Stomach (tissue), 4 donors: ENCODE measurements around the gene VPS52.

Experiments
- POLR2A ChIP-seq, 4 donors: fragments of 450-650 bp; IDR thresholded peaks; one replicate each; pipeline ENCODE4 v1.6.1; 2016; ENCODE audit warnings: antibody characterized with exemption in 4 of 4, control low read depth in 2 of 4, mild to moderate bottlenecking in 1 of 4, moderate library complexity in 1 of 4
- POLR2AphosphoS5 ChIP-seq, 3 donors: sonication (generic); formaldehyde crosslinking; IDR thresholded peaks; one replicate each; pipeline ENCODE4 v1.6.1; 2016; ENCODE audit warnings: antibody characterized with exemption in 3 of 3

DNA sequence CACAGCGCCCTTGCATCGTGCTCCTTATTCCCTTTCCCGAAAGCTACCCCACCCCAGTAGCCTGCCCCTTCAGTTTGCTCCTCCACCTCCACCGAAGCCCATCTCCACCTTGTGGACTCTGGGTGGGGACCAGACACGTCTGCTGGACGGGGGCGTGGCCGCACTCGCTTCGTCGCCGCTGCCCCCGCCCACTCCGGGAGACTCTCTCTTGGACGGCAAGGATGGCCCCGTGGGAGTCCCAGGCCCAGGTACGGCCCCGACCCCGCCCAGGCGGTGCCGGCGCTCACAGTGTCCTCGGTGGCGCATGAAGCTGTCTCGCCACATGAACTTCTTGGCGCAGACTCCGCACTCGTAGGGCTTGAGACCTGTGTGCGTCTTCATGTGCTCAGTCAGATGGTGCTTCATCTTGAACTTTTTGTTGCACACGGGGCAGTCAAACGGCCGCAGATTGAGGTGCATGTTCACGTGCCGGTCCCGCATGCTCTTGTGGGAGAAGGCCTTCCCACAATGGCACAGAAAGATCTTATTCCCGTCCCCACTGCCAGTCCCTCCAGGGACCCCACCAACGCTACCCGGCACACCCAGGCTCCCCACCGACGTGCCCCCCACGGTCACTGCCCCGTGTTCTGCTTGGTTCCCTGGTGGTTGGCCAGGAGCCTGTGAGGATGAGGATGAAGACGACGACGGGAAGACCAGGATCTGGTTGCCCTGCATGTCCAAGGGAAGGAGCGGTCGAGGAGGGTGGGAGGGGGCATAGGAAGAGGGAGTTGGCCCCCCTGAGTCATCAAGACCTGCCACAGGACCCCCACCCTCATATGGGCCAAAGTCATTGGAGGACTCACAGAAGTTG is 43.5 kb upstream of the VPS52 start:
- TF ChIP-seq POLR2AphosphoS5 (IDR thresholded peaks at IDR 0.05) (peak in 1 of 3 donors; percentile 44), POLR2A (IDR thresholded peaks at IDR 0.05) (no peak)
